Measurements from ENCODE around the gene ZSWIM3. TPM values are rescaled to one million over a fixed set of nuclear protein-coding genes. Genes with fewer than 3 reads are reported as not detected.
"Not testable (repeated sequence)": the region's sequence is repeated elsewhere in the genome, so short reads cannot be mapped to it uniquely, and the experiment has no call there.

The ZSWIM3 gene
- total RNA-seq, 4 donors from 2014 or later = 2.1 to 5.4 (median 4.0) TPM

DNA sequence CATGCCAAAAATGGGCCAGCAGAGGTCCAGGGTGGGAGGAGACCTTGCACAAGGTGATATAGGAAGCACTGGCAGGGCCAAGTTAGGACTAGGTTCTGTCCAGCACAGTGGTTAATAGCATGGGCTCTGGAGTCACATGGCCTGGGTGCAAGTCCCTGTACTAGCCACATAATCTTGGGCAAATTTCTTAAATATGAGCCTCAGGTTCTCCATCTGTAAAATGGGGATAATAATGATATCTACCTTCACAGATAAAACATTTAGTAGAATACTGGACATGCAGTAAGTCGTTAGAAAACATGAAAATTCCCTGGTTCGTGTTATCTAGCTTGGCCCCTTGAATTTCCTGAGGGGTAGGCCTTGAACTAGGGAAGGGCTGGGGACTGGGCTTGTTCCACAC lies 39.9 kb downstream of the ZSWIM3 start:
- no peak for TF ChIP-seq CTCF (IDR thresholded peaks at IDR 0.05)
- no peak for TF ChIP-seq EP300 (IDR thresholded peaks at IDR 0.05)
- no peak for TF ChIP-seq POLR2A (IDR thresholded peaks at IDR 0.05; ENCODE audit: low read depth)
- TF ChIP-seq POLR2AphosphoS5 (IDR thresholded peaks at IDR 0.05) = no peak
- Histone ChIP-seq H3K4me3 (no peak overlapping the region), H3K27me3 (no peaks in the 10 kb centered on the region), H3K9me3 (no peaks in the 10 kb centered on the region), H3K27ac (replicated peaks in 1 of 4) (no peak overlapping the region), H3K36me3 (peaks cover 23 to 98% (median 94%) of the 10 kb centered on the region in 4 donors), H3K4me1 (peaks cover 1 to 13% (median 7%) of the 10 kb centered on the region in 4 donors)
- intact Hi-C loops (cut with DNase I) = no loop called here
- no peak for DNase-seq (ENCODE audit: extremely low spot score)
- whole genome bisulfite sequencing = 79% methylated on average over 2 of the region's 2 CpGs

GRCh38 chr20:45897692-45898091 lies 40.3 kb downstream of the ZSWIM3 start:
- 90% methylated on average over 7 of the region's 7 CpGs for WGBS

DNA sequence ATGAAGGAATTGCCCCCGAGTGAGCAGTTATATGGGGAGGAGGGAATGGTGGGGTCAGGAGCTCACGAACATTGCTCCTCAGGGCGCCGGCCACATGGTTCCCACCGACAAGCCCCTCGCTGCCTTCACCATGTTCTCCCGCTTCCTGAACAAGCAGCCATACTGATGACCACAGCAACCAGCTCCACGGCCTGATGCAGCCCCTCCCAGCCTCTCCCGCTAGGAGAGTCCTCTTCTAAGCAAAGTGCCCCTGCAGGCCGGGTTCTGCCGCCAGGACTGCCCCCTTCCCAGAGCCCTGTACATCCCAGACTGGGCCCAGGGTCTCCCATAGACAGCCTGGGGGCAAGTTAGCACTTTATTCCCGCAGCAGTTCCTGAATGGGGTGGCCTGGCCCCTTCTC lies 40.9 kb downstream of the ZSWIM3 start:
- 79% methylated on average over 11 of the region's 12 CpGs for WGBS
- Histone ChIP-seq H3K36me3 (peaks cover 23 to 94% (median 88%) of the 10 kb centered on the region in 4 donors), H3K27me3 (no peaks in the 10 kb centered on the region), H3K4me1 (peaks cover 0 to 3% (median 0%) of the 10 kb centered on the region in 4 donors), H3K9me3 (no peaks in the 10 kb centered on the region), H3K4me3 (no peak overlapping the region), H3K27ac (replicated peaks in 1 of 4) (no peak overlapping the region)
- intact Hi-C loops (cut with DNase I) = no loop called here
- no peak for TF ChIP-seq CTCF (IDR thresholded peaks at IDR 0.05)
- TF ChIP-seq EP300 (IDR thresholded peaks at IDR 0.05) = no peak
- DNase-seq (ENCODE audit: extremely low spot score) = no peak

More at GRCh38 chr20:45897692-45898091, 40.3 kb downstream of the ZSWIM3 start:
- peaks cover 23 to 100% (median 93%) of the 10 kb centered on the region in 4 donors for H3K36me3 ChIP-seq
- H3K27me3 ChIP-seq = no peaks in the 10 kb centered on the region
- intact Hi-C loops (cut with DNase I) = no loop called here
- no peak overlapping the region for H3K27ac ChIP-seq (replicated peaks in 1 of 4)
- H3K9me3 ChIP-seq = no peaks in the 10 kb centered on the region
- DNase-seq (ENCODE audit: extremely low spot score) = no peak
- peaks cover 0 to 9% (median 3%) of the 10 kb centered on the region in 4 donors for H3K4me1 ChIP-seq
- no peak overlapping the region for H3K4me3 ChIP-seq
- no peak for TF ChIP-seq CTCF (IDR thresholded peaks at IDR 0.05)
- TF ChIP-seq POLR2A (IDR thresholded peaks at IDR 0.05; ENCODE audit: low read depth) = no peak
- TF ChIP-seq POLR2AphosphoS5 (IDR thresholded peaks at IDR 0.05) = no peak

DNA sequence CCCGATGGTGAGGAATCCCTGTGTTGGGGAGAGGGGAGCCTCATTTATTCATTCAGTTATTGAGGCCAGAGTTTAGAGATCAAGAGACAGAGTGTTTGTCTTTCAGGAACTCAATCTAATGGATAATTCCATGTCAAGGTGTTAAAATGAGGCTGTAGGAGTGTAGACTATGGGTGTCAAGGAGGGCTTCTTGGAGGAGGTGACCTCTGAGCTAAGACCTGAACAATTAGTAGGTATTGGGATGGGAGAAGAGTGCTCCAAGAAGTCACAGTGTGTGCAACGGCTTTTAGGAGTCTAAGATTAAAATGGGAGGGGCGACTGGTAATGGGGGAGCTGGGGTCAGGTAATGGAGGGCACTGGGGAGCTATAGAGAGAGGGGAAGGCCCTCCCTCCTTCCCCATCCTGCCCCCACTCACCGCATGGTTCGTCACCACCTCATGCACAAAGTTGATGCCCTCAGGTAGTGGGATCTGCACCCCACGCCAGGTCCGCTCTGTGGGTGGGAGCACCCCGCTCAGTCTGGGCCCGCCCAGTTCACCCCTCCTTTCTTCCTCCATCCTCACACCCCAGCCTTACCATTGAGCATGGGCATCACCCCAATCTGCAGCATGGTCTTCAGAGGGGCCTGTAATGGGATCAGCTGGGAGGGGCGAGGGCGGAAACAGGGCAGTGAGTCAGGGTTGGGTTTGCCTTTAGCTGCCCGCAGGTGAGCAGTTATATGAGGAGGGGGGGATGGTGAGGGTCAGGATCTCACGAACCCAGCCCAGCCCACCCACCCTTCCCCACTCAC lies 41.8 kb downstream of the ZSWIM3 start:
- Histone ChIP-seq H3K4me1 (no peaks in the 10 kb centered on the region), H3K36me3 (peaks cover 23 to 92% (median 78%) of the 10 kb centered on the region in 4 donors), H3K27me3 (no peaks in the 10 kb centered on the region), H3K4me3 (no peak overlapping the region), H3K9me3 (no peaks in the 10 kb centered on the region), H3K27ac (replicated peaks in 1 of 4) (no peak overlapping the region)
- no peak for DNase-seq (ENCODE audit: extremely low spot score)
- intact Hi-C loops (cut with DNase I) = no loop called here
- 84% methylated on average over 12 of the region's 13 CpGs for WGBS
- no peak for TF ChIP-seq EP300 (IDR thresholded peaks at IDR 0.05)
- TF ChIP-seq POLR2AphosphoS5 (IDR thresholded peaks at IDR 0.05) = no peak
- TF ChIP-seq POLR2A (IDR thresholded peaks at IDR 0.05; ENCODE audit: low read depth) = no peak
- no peak for TF ChIP-seq CTCF (IDR thresholded peaks at IDR 0.05)

DNA sequence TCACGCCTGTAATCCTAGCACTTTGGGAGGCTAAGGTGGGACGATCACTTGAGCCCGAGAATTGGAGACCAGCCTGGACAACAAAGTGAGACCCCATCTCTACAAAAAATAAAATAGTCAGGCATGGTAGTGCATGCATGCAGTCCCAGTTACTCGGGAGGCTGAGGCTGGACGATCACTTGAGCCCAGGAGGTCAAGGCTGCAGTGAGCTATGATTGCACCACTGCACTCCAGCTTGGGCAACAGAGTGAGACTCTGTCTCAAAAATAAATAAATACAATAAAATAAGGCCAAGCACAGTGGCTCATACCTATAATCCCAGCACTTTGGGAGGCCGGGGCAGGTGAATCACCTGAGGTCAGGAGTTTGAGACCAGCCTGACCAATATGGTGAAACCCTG lies 43.9 kb downstream of the ZSWIM3 start:
- intact Hi-C loops (cut with DNase I); DNase-seq (ENCODE audit: extremely low spot score); H3K27ac ChIP-seq (replicated peaks in 1 of 4); H3K27me3 ChIP-seq; H3K4me3 ChIP-seq; H3K9me3 ChIP-seq; H3K4me1 ChIP-seq: not testable (repeated sequence)
- 85% methylated on average over 6 of the region's 6 CpGs for WGBS
- H3K36me3 ChIP-seq = peaks cover 15 to 90% (median 67%) of the 10 kb centered on the region in 4 donors

Measured in esophagus muscularis mucosa (tissue), 4 donors.